ENCODE measurements around the gene CUX1. TPM values are rescaled to one million over a fixed set of nuclear protein-coding genes. Genes with fewer than 3 reads are reported as not detected.

CUX1 gene
- total and polyA plus RNA-seq, 10 of the 15 experiments (the other 5 are each of a cell fraction or from before 2014, with no cell fraction given): 6.1 to 48.6 (median 25.9) TPM

- TF ChIP-seq CBFB (IDR thresholded peaks at IDR 0.05; ENCODE audit: low read depth): no peak
Measured at GRCh38 chr7:101903515-101903868, 86.1 kb downstream of the CUX1 start (continued).

- ChIA-PET CTCF (no interaction called here), SMC1A (ENCODE audit: uncharacterized antibody, unreplicated experiment) (no interaction called here), RAD21 (ENCODE audit: unreplicated experiment) (no interaction called here), POLR2A (interaction anchor here (0.6 kb wide), 1 partner anchor 130 kb away, joined by 5 read pairs; no protein-coding TSS in a partner anchor)
- Histone ChIP-seq H3K4me3 (no peak overlapping the region), H3K27ac (ENCODE audit: control insufficient read depth, insufficient read depth) (no peak overlapping the region), H3K9me3 (replicated peaks; ENCODE audit: control insufficient read depth, insufficient read depth, low read length) (no peaks in the 10 kb centered on the region), H3K27me3 (replicated peaks in 1 of 2; ENCODE audit: control insufficient read depth in 2 of 2, insufficient read depth in 2 of 2, low read length in 1 of 2) (no peaks in the 10 kb centered on the region), H3K4me1 (ENCODE audit: control insufficient read depth, insufficient read depth, low read length) (no peaks in the 10 kb centered on the region), H2AFZ (ENCODE audit: control insufficient read depth, low read depth, low read length) (no peak overlapping the region), H3K4me2 (ENCODE audit: control insufficient read depth, insufficient read depth) (no peak overlapping the region), H3K36me3 (ENCODE audit: control insufficient read depth in 2 of 2, insufficient read depth in 2 of 2, low read length in 1 of 2) (peaks cover 0 to 2% of the 10 kb centered on the region in 2 experiments; a peak in 2 of 4 replicates), H3K79me2 (ENCODE audit: control insufficient read depth, insufficient read depth, low read length) (peaks cover 9% of the 10 kb centered on the region), H3K9ac (ENCODE audit: control insufficient read depth, insufficient read depth, low read length) (no peak overlapping the region), H4K20me1 (ENCODE audit: control insufficient read depth, insufficient read depth) (peaks cover 4% of the 10 kb centered on the region; the same call in 1 of the 2 replicates)
- BruUV-seq (replicated peaks): no TSS peak
- in situ Hi-C loops (cut with MboI): no loop called here
- ATAC-seq (no peak), FAIRE-seq (no peak), DNase-seq (ENCODE audit: low read depth, low spot score) (no peak)
- 94% methylated on average over 10 of the region's 10 CpGs for WGBS (ENCODE audit: insufficient coverage, insufficient replicate concordance, low lambda C conversion rate, missing lambda C conversion rate)
- intact Hi-C loops (cut with micrococcal nuclease; ENCODE audit: unreplicated experiment): no loop called here
- TF ChIP-seq IRF4 (IDR thresholded peaks at IDR 0.05; ENCODE audit: low read depth, low read length): no peak
- no peak for TF ChIP-seq GABPA (IDR thresholded peaks at IDR 0.05; ENCODE audit: low read depth)
- TF ChIP-seq PBX3 (IDR thresholded peaks at IDR 0.05; ENCODE audit: insufficient replicate concordance, low read depth, low read length): no peak
- no peak for TF ChIP-seq NRF1 (conservative IDR thresholded peaks at IDR 0.05; ENCODE audit: low read depth, low read length)
- no peak for TF ChIP-seq ETV6 (conservative IDR thresholded peaks at IDR 0.05 in 1 of 2, IDR thresholded peaks at IDR 0.05 in 1 of 2; ENCODE audit: borderline replicate concordance in 1 of 2, low read depth in 1 of 2)
- TF ChIP-seq SUZ12 (IDR thresholded peaks at IDR 0.05; ENCODE audit: unreplicated experiment): no peak
- TF ChIP-seq RUNX3 (IDR thresholded peaks at IDR 0.05; ENCODE audit: low read length): no peak
- TF ChIP-seq CTCF (IDR thresholded peaks at IDR 0.05 in 2 of 3, conservative IDR thresholded peaks at IDR 0.05 in 1 of 3; ENCODE audit: control insufficient read depth in 2 of 3, extremely low read depth in 1 of 3, insufficient read depth in 1 of 3, low read depth in 3 of 3, low read length in 3 of 3): no peak
- no peak for TF ChIP-seq ZBTB11 (CRISPR knock-in tag; IDR thresholded peaks at IDR 0.05)
- TF ChIP-seq ZBTB40 (IDR thresholded peaks at IDR 0.05; ENCODE audit: borderline replicate concordance): no peak
- TF ChIP-seq BRCA1 (IDR thresholded peaks at IDR 0.05; ENCODE audit: low read depth, low read length): no peak
Measured at GRCh38 chr7:101904019-101904418, 86.6 kb downstream of the CUX1 start.
